GM12878 (cell line): ENCODE data around the gene CDR2. TPM values are rescaled to one million over a fixed set of nuclear protein-coding genes. Genes with fewer than 3 reads are reported as not detected.

Experiments
- ATAC-seq: fragments of 200-7000 bp; cut with Tn5 transposase; 3 replicates; pipeline ENCODE4 v1.9.1; 2020; ENCODE audit warnings: mild to moderate bottlenecking, moderate library complexity
- BruUV-seq: library from RNA; stranded (reverse); fragments of 400-500 nt; replicated peaks from 2 replicates; lab custom pipeline; 2021; lab: Mats Ljungman, UMichigan
- CTCF ChIA-PET: fragments of 300-600 bp; sonication (Branson Sonifier 250); formaldehyde crosslinking; extraction: SDS; loops from one replicate; lab custom pipeline; 2021; ENCODE audit warnings: inconsistent platforms; lab: Yijun Ruan, JAX
- POLR2A ChIA-PET: fragments of 350-600 bp; formaldehyde crosslinking; extraction: SDS; loops from one replicate; lab custom pipeline; 2021; ENCODE audit warnings: inconsistent platforms; lab: Charles Lee
- RAD21 ChIA-PET: fragments of 300-600 bp; sonication (Branson Sonifier 250); formaldehyde crosslinking; loops from one replicate; lab custom pipeline; 2023; ENCODE audit warnings: antibody characterized with exemption; ENCODE audit not compliant: unreplicated experiment; lab: Charles Lee
- SMC1A ChIA-PET: fragments of 300-600 bp; sonication (Branson Sonifier 250); formaldehyde crosslinking; loops from one replicate; lab custom pipeline; 2023; ENCODE audit not compliant: unreplicated experiment, uncharacterized antibody; lab: Charles Lee
- DNase-seq: peaks from one replicate; pipeline ENCODE4 v3.0.0-alpha.2; 2011; ENCODE audit warnings: low read depth, low spot score
- FAIRE-seq: peaks from 3 replicates; lab custom pipeline; 2011; peaks lifted over from hg19 to GRCh38; lab: Jason Lieb, UNC
- H2AFZ ChIP-seq: 2 replicates; pipeline ENCODE4 v1.6.0; 2011; ENCODE audit warnings: low read depth, low read length, control low read depth; ENCODE audit not compliant: control insufficient read depth
- H3K27ac ChIP-seq: 2 replicates; pipeline ENCODE4 v1.5.1; 2011; ENCODE audit warnings: control low read depth; ENCODE audit not compliant: control insufficient read depth, insufficient read depth
- H3K27me3 ChIP-seq, 2 experiments: replicated peaks in 1 of 2; 2 replicates each; pipeline versions ENCODE4 v1.6.0 to v1.6.1; 2011; ENCODE audit warnings: low read length in 1 of 2; ENCODE audit not compliant: control insufficient read depth in 2 of 2, insufficient read depth in 2 of 2
- H3K36me3 ChIP-seq, 2 experiments: 2 replicates each; pipeline ENCODE4 v1.5.1; 2011; ENCODE audit warnings: low read length in 1 of 2; ENCODE audit not compliant: control insufficient read depth in 2 of 2, insufficient read depth in 2 of 2
- H3K4me1 ChIP-seq: 2 replicates; pipeline ENCODE4 v1.6.1; 2011; ENCODE audit warnings: mild to moderate bottlenecking, low read length, moderate library complexity, mixed read lengths; ENCODE audit not compliant: control insufficient read depth, insufficient read depth
- H3K4me2 ChIP-seq: 2 replicates; pipeline ENCODE4 v1.6.0; 2011; ENCODE audit warnings: control low read depth; ENCODE audit not compliant: control insufficient read depth, insufficient read depth
- H3K4me3 ChIP-seq: fragments of 200-600 bp; sonication (generic); 2 replicates; pipeline ENCODE4 v1.5.1; 2016
- H3K79me2 ChIP-seq: 2 replicates; pipeline ENCODE4 v1.6.0; 2011; ENCODE audit warnings: low read length; ENCODE audit not compliant: control insufficient read depth, insufficient read depth
- H3K9ac ChIP-seq: 2 replicates; pipeline ENCODE4 v1.8.0; 2011; ENCODE audit warnings: low read length, control low read depth, mixed read lengths; ENCODE audit not compliant: control insufficient read depth, insufficient read depth
- H3K9me3 ChIP-seq: replicated peaks from 3 replicates; pipeline ENCODE4 v1.5.1; 2011; ENCODE audit warnings: mild to moderate bottlenecking, low read length; ENCODE audit not compliant: control insufficient read depth, insufficient read depth
- H4K20me1 ChIP-seq: 2 replicates; pipeline ENCODE4 v1.6.0; 2011; ENCODE audit not compliant: control insufficient read depth, insufficient read depth
- ATF7 ChIP-seq: fragments of 450-650 bp; IDR thresholded peaks from 2 replicates; pipeline ENCODE4 v1.6.1; 2016; ENCODE audit warnings: low read depth, mild to moderate bottlenecking
- BCLAF1 ChIP-seq: fragments of 450-650 bp; IDR thresholded peaks from 2 replicates; pipeline ENCODE4 v1.6.1; 2017; ENCODE audit warnings: antibody characterized with exemption, mild to moderate bottlenecking, moderate library complexity
- CUX1 ChIP-seq: IDR thresholded peaks from 2 replicates; pipeline ENCODE4 v1.6.1; 2012; ENCODE audit warnings: improper control_type of control experiment, low read depth, low read length; ENCODE audit not compliant: insufficient replicate concordance
- EGR1 ChIP-seq, 2 experiments: IDR thresholded peaks; 1 replicate in 1 of 2; 2 replicates in 1 of 2; pipeline ENCODE4 v1.6.1; 2011 to 2012; ENCODE audit warnings: low read depth in 2 of 2, low read length in 2 of 2, borderline replicate concordance in 1 of 2, mild to moderate bottlenecking in 1 of 2, moderate library complexity in 1 of 2
- EP300 ChIP-seq, 2 experiments: fragments of 150-350 bp in 1 of 2; IDR thresholded peaks; 2 replicates each; pipeline ENCODE4 v1.6.1; 2011 to 2012; ENCODE audit warnings: low read depth in 2 of 2, low read length in 2 of 2, borderline replicate concordance in 1 of 2, improper control_type of control experiment in 1 of 2, inconsistent platforms in 1 of 2; ENCODE audit not compliant: control insufficient read depth in 1 of 2
- HCFC1 ChIP-seq: fragments of 150-350 bp; IDR thresholded peaks from 2 replicates; pipeline ENCODE4 v1.6.1; 2014; ENCODE audit warnings: low read length
- HDGF ChIP-seq: fragments of 450-650 bp; IDR thresholded peaks from 2 replicates; pipeline ENCODE4 v1.6.1; 2016; ENCODE audit warnings: antibody characterized with exemption
- IKZF1 ChIP-seq: fragments of 450-650 bp; conservative IDR thresholded peaks from 2 replicates; pipeline ENCODE4 v1.6.1; 2017; ENCODE audit warnings: antibody characterized with exemption, mild to moderate bottlenecking
- IRF3 ChIP-seq: fragments of 450-650 bp; IDR thresholded peaks from 2 replicates; pipeline ENCODE4 v1.6.1; 2014; ENCODE audit warnings: mild to moderate bottlenecking
- JUND ChIP-seq: IDR thresholded peaks from 2 replicates; pipeline ENCODE4 v1.6.1; 2012; ENCODE audit warnings: low read depth, mild to moderate bottlenecking, low read length, improper control_type of control experiment, moderate library complexity
- RAD51 ChIP-seq: fragments of 450-650 bp; IDR thresholded peaks from 2 replicates; pipeline ENCODE4 v1.6.1; 2016; ENCODE audit warnings: moderate library complexity, mild to moderate bottlenecking, inconsistent platforms
- RBBP5 ChIP-seq: fragments of 200-600 bp; sonication (generic); conservative IDR thresholded peaks from 2 replicates; pipeline ENCODE4 v1.6.1; 2016
- TCF7 ChIP-seq: IDR thresholded peaks from 2 replicates; pipeline ENCODE4 v1.6.1; 2014; ENCODE audit warnings: antibody characterized with exemption, borderline replicate concordance
- WGBS: methylation state at CpG from one replicate; pipeline ENCODE4 v1.1.6; 2016; ENCODE audit warnings: low lambda C conversion rate; ENCODE audit not compliant: insufficient replicate concordance, insufficient coverage; ENCODE audit errors: missing lambda C conversion rate; 5-methylcytosine and 5-hydroxymethylcytosine counted together
- in situ Hi-C: fragments of 300-500 bp; cut with MboI; formaldehyde crosslinking; loops from 9 replicates; pipeline ENCODE4 v1.14.3; 2018; ENCODE audit warnings: mixed read lengths
- intact Hi-C: fragments of 100-400 bp; cut with micrococcal nuclease; formaldehyde crosslinking; loops from one replicate; pipeline ENCODE4 v1.14.2; 2022; ENCODE audit not compliant: unreplicated experiment
- polyA plus RNA-seq, 11 experiments: library from polyadenylated mRNA; depleted of rRNA in 4 of 11; unstranded in 6 of 11; stranded (reverse) in 5 of 11; fragments of >200 nt; fragmentation: Nextera tagmentation in 4 of 11; fragmentation: Illumina TruSeq in 1 of 11; extraction: Ambion mirVana in 4 of 11; extraction: Trizol in 1 of 11; gene quantifications; 1 replicate in 1 of 11; 2 replicates in 10 of 11; pipeline versions ENCODE4 v1.2.1 to v1.2.3, GENCODE V29; 2011 to 2016; ENCODE audit warnings: inconsistent platforms in 2 of 11, missing spikeins in 2 of 11, low read depth in 1 of 11
- total RNA-seq, 4 experiments: library from RNA; depleted of rRNA in 3 of 4; stranded (reverse); fragments of >200 nt in 3 of 4; fragmentation: Illumina TruSeq in 1 of 4; extraction: Trizol in 1 of 4; gene quantifications; 2 replicates each; pipeline versions ENCODE4 v1.2.1 to v1.2.3, GENCODE V29; 2013 to 2021

The CDR2 gene
- total and polyA plus RNA-seq, 10 of the 15 experiments (the other 5 are each of a cell fraction or from before 2014, with no cell fraction given), result 4.8 to 24.3 (median 19.2) TPM

- SMC1A ChIA-PET, result interaction anchor here (0.6 to 12.5 kb wide), 5 partner anchors 9 to 54 kb away, joined by 3 to 205 read pairs (median 3); no protein-coding TSS in a partner anchor
- no peak for TF ChIP-seq ATF7
- no peak for TF ChIP-seq CUX1
- TF ChIP-seq EGR1 (IDR thresholded peaks at IDR 0.05; ENCODE audit: borderline replicate concordance in 1 of 2, low read depth in 2 of 2, low read length in 2 of 2), result no peak
- no peak for TF ChIP-seq IRF3
- no peak for TF ChIP-seq EP300 (IDR thresholded peaks at IDR 0.05; ENCODE audit: borderline replicate concordance in 1 of 2, control insufficient read depth in 1 of 2, low read depth in 2 of 2, low read length in 2 of 2)
- TF ChIP-seq HCFC1, result no peak
- TF ChIP-seq JUND, result no peak
- no peak for TF ChIP-seq IKZF1
- TF ChIP-seq HDGF, result no peak
- TF ChIP-seq TCF7, result no peak
- no peak for TF ChIP-seq RBBP5
- no peak for TF ChIP-seq RAD51
- TF ChIP-seq BCLAF1, result no peak
Measured at GRCh38 chr16:22375117-22375962, 921 bp upstream of the CDR2 start.

More at GRCh38 chr16:22375117-22375962, 921 bp upstream of the CDR2 start:
- RAD21 ChIA-PET, result interaction anchor here (1.3 to 3.3 kb wide), 2 partner anchors 18 to 22 kb away, joined by 3 to 21 read pairs; no protein-coding TSS in a partner anchor
- ATAC-seq (no peak), FAIRE-seq (peak; percentile 13), DNase-seq (no peak)
- Histone ChIP-seq H3K9me3 (no peaks in the 10 kb centered on the region), H3K79me2 (peaks cover 37% of the 10 kb centered on the region), H3K9ac (peak overlapping the region; percentile 89), H3K36me3 (0 out of 4 replicates have a peak, but pooled peaks cover 0 to 5% of the 10 kb centered on the region in 2 experiments), H3K27me3 (no peaks in the 10 kb centered on the region), H3K27ac (peak overlapping the region; percentile 17; the same call in 1 of the 2 replicates), H2AFZ (peak overlapping the region; percentile 72), H4K20me1 (no peaks in the 10 kb centered on the region), H3K4me3 (peak overlapping the region; percentile 83), H3K4me1 (peaks cover 5% of the 10 kb centered on the region; the same call in 1 of the 2 replicates), H3K4me2 (peak overlapping the region; percentile 94)
- POLR2A ChIA-PET, result interaction anchor here (1.3 to 12.9 kb wide), 2 partner anchors 9 to 18 kb away, joined by 3 to 185 read pairs; no protein-coding TSS in a partner anchor
- intact Hi-C loops, result no loop called here
- CTCF ChIA-PET, result interaction anchor here (0.6 to 0.9 kb wide), 2 partner anchors 19 to 54 kb away, joined by 3 read pairs; no protein-coding TSS in a partner anchor
- BruUV-seq, result no TSS peak
- 47% methylated on average over 28 of the region's 28 CpGs for WGBS
- in situ Hi-C loops, result no loop called here
